ENCODE measurements around the gene TBL1Y.

The TBL1Y gene

GRCh38 chrY:7125136-7126056, 214.9 kb downstream of the TBL1Y start:
- Histone ChIP-seq H3K79me2 (ENCODE audit: control insufficient read depth, low read length) (no peaks in the 10 kb centered on the region), H3K36me3 (ENCODE audit: control insufficient read depth, low read length) (no peaks in the 10 kb centered on the region), H3K9me2 (replicated peaks; ENCODE audit: control insufficient read depth, low read length) (no peaks in the 10 kb centered on the region), H3K4me1 (ENCODE audit: control insufficient read depth, low read length) (no peaks in the 10 kb centered on the region), H3K9me3 (ENCODE audit: control insufficient read depth, insufficient read depth, low read length) (no peaks in the 10 kb centered on the region), H3K4me2 (ENCODE audit: low read length) (no peak overlapping the region), H3K27me3 (ENCODE audit: control insufficient read depth, low read length) (no peaks in the 10 kb centered on the region), H3F3A (ENCODE audit: control insufficient read depth, insufficient read depth) (no peaks in the 10 kb centered on the region), H4K20me1 (ENCODE audit: control insufficient read depth, insufficient read depth, low read depth, low read length) (no peaks in the 10 kb centered on the region), H3K27ac (ENCODE audit: low read depth, low read length) (no peak overlapping the region), H3K4me3 (ENCODE audit: low read length) (no peak overlapping the region)
- TF ChIP-seq CTCF (IDR thresholded peaks at IDR 0.05; ENCODE audit: low read depth, low read length, poor library complexity, severe bottlenecking) (no peak), EZH2phosphoT487 (IDR thresholded peaks at IDR 0.05; ENCODE audit: borderline replicate concordance, low read length) (no peak)

GRCh38 chrY:7128211-7128610, 217.7 kb downstream of the TBL1Y start:
- H3F3A ChIP-seq (ENCODE audit: control insufficient read depth, insufficient read depth), result no peaks in the 10 kb centered on the region
- no peak overlapping the region for H3K4me2 ChIP-seq (ENCODE audit: low read length)
- no peaks in the 10 kb centered on the region for H3K9me3 ChIP-seq (ENCODE audit: control insufficient read depth, insufficient read depth, low read length)
- no peaks in the 10 kb centered on the region for H4K20me1 ChIP-seq (ENCODE audit: control insufficient read depth, insufficient read depth, low read depth, low read length)
- no peak overlapping the region for H3K27ac ChIP-seq (ENCODE audit: low read depth, low read length)
- no peaks in the 10 kb centered on the region for H3K4me1 ChIP-seq (ENCODE audit: control insufficient read depth, low read length)
- H3K36me3 ChIP-seq (ENCODE audit: control insufficient read depth, low read length), result no peaks in the 10 kb centered on the region
- H3K79me2 ChIP-seq (ENCODE audit: control insufficient read depth, low read length), result no peaks in the 10 kb centered on the region
- no peak for TF ChIP-seq CTCF (IDR thresholded peaks at IDR 0.05; ENCODE audit: low read depth, low read length, poor library complexity, severe bottlenecking)
- no peak for TF ChIP-seq EZH2phosphoT487 (IDR thresholded peaks at IDR 0.05; ENCODE audit: borderline replicate concordance, low read length)
- no peak overlapping the region for H3K4me3 ChIP-seq (ENCODE audit: low read length)
- H3K9me2 ChIP-seq (replicated peaks; ENCODE audit: control insufficient read depth, low read length), result no peaks in the 10 kb centered on the region
- no peaks in the 10 kb centered on the region for H3K27me3 ChIP-seq (ENCODE audit: control insufficient read depth, low read length)

Data from DOHH2 (cell line).